ENCODE results near the gene LAMC3. TPM values are rescaled to one million over a fixed set of nuclear protein-coding genes. Genes with fewer than 3 reads are reported as not detected.

LAMC3 gene
- total and polyA plus RNA-seq, 9 of the 15 experiments (the other 6 are each of a cell fraction or from before 2014, with no cell fraction given) = 0.10 TPM; not detected in 8

- no peak for FAIRE-seq
- BruUV-seq (replicated peaks) = no TSS peak
- TF ChIP-seq, protein P1, sequence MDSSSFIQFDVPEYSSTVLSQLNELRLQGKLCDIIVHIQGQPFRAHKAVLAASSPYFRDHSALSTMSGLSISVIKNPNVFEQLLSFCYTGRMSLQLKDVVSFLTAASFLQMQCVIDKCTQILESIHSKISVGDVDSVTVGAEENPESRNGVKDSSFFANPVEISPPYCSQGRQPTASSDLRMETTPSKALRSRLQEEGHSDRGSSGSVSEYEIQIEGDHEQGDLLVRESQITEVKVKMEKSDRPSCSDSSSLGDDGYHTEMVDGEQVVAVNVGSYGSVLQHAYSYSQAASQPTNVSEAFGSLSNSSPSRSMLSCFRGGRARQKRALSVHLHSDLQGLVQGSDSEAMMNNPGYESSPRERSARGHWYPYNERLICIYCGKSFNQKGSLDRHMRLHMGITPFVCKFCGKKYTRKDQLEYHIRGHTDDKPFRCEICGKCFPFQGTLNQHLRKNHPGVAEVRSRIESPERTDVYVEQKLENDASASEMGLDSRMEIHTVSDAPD (CRISPR knock-in tag; IDR thresholded peaks at IDR 0.05) = no peak
- TF ChIP-seq XRCC3 (IDR thresholded peaks at IDR 0.05) (no peak), ZNF449 (CRISPR knock-in tag; IDR thresholded peaks at IDR 0.05) (no peak), CXXC5 (CRISPR knock-in tag; IDR thresholded peaks at IDR 0.05) (no peak), TRIM24 (IDR thresholded peaks at IDR 0.05) (no peak), PTRF (tag; IDR thresholded peaks at IDR 0.05) (no peak), RAD21 (CRISPR knock-in tag; conservative IDR thresholded peaks at IDR 0.05 in 1 of 2, IDR thresholded peaks at IDR 0.05 in 1 of 2) (no peak), BDP1 (IDR thresholded peaks at IDR 0.05; ENCODE audit: insufficient read depth, insufficient read length) (no peak), CEBPB (tag; IDR thresholded peaks at IDR 0.05) (no peak)
- TF ChIP-seq, protein P2, sequence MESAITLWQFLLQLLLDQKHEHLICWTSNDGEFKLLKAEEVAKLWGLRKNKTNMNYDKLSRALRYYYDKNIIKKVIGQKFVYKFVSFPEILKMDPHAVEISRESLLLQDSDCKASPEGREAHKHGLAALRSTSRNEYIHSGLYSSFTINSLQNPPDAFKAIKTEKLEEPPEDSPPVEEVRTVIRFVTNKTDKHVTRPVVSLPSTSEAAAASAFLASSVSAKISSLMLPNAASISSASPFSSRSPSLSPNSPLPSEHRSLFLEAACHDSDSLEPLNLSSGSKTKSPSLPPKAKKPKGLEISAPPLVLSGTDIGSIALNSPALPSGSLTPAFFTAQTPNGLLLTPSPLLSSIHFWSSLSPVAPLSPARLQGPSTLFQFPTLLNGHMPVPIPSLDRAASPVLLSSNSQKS (CRISPR knock-in tag; IDR thresholded peaks at IDR 0.05) = no peak
- TF ChIP-seq, protein P3, sequence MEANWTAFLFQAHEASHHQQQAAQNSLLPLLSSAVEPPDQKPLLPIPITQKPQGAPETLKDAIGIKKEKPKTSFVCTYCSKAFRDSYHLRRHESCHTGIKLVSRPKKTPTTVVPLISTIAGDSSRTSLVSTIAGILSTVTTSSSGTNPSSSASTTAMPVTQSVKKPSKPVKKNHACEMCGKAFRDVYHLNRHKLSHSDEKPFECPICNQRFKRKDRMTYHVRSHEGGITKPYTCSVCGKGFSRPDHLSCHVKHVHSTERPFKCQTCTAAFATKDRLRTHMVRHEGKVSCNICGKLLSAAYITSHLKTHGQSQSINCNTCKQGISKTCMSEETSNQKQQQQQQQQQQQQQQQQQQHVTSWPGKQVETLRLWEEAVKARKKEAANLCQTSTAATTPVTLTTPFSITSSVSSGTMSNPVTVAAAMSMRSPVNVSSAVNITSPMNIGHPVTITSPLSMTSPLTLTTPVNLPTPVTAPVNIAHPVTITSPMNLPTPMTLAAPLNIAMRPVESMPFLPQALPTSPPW (CRISPR knock-in tag; IDR thresholded peaks at IDR 0.05) = no peak
- TF ChIP-seq, protein P4, sequence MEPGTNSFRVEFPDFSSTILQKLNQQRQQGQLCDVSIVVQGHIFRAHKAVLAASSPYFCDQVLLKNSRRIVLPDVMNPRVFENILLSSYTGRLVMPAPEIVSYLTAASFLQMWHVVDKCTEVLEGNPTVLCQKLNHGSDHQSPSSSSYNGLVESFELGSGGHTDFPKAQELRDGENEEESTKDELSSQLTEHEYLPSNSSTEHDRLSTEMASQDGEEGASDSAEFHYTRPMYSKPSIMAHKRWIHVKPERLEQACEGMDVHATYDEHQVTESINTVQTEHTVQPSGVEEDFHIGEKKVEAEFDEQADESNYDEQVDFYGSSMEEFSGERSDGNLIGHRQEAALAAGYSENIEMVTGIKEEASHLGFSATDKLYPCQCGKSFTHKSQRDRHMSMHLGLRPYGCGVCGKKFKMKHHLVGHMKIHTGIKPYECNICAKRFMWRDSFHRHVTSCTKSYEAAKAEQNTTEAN (CRISPR knock-in tag; IDR thresholded peaks at IDR 0.05) = no peak
- TF ChIP-seq, protein P5, sequence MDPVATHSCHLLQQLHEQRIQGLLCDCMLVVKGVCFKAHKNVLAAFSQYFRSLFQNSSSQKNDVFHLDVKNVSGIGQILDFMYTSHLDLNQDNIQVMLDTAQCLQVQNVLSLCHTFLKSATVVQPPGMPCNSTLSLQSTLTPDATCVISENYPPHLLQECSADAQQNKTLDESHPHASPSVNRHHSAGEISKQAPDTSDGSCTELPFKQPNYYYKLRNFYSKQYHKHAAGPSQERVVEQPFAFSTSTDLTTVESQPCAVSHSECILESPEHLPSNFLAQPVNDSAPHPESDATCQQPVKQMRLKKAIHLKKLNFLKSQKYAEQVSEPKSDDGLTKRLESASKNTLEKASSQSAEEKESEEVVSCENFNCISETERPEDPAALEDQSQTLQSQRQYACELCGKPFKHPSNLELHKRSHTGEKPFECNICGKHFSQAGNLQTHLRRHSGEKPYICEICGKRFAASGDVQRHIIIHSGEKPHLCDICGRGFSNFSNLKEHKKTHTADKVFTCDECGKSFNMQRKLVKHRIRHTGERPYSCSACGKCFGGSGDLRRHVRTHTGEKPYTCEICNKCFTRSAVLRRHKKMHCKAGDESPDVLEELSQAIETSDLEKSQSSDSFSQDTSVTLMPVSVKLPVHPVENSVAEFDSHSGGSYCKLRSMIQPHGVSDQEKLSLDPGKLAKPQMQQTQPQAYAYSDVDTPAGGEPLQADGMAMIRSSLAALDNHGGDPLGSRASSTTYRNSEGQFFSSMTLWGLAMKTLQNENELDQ (CRISPR knock-in tag; IDR thresholded peaks at IDR 0.05; ENCODE audit: borderline replicate concordance) = no peak
These were observed 72.9 kb downstream of the LAMC3 start for GRCh38 chr9:131081868-131082267.

More at GRCh38 chr9:131081868-131082267, 72.9 kb downstream of the LAMC3 start:
- CTCF ChIA-PET (ENCODE audit: low intra/inter-chr PET ratio) = no interaction called here
- ATAC-seq (peak; percentile 14), DNase-seq (ENCODE audit: extremely low read depth in 1 of 4, low spot score in 3 of 4) (peak in 2 of 4 experiments; percentile 65 to 67)
- H3K4me1 ChIP-seq (replicated peaks in 1 of 2; ENCODE audit: control insufficient read depth in 2 of 2, insufficient read depth in 2 of 2, low read length in 2 of 2) = peaks cover 0 to 18% of the 10 kb centered on the region in 2 experiments; a peak in 2 of 5 replicates
- 2% methylated on average over 9 of the region's 9 CpGs for WGBS (ENCODE audit: insufficient coverage, low coverage, missing lambda C conversion rate)
- H3K36me3 ChIP-seq (ENCODE audit: control insufficient read depth, insufficient read depth, low read length) = no peaks in the 10 kb centered on the region
- H4K20me1 ChIP-seq (replicated peaks; ENCODE audit: control insufficient read depth, insufficient read depth, low read length) = peaks cover 41% of the 10 kb centered on the region
- in situ Hi-C loops (cut with MboI) (no loop called here), intact Hi-C loops (cut with micrococcal nuclease) (no loop called here)
- POLR2A ChIA-PET = interaction anchor here (75.1 to 99.3 kb wide), 2 partner anchors 13 to 15 kb away, joined by 3336 read pairs; partner anchors contain the start of genes AIF1L and NUP214
- no peak overlapping the region for H3K4me3 ChIP-seq
- H2AFZ ChIP-seq (ENCODE audit: low read depth, low read length) = no peak overlapping the region
- H3K27me3 ChIP-seq (ENCODE audit: control insufficient read depth in 2 of 2, insufficient read depth in 2 of 2, low read length in 2 of 2) = peaks cover 84 to 95% of the 10 kb centered on the region in 2 experiments
- H3K4me2 ChIP-seq (ENCODE audit: insufficient read depth, low read length) = no peak overlapping the region
- H3K9me3 ChIP-seq (replicated peaks; ENCODE audit: control insufficient read depth, insufficient read depth, low read depth, low read length) = no peaks in the 10 kb centered on the region
- no peak overlapping the region for H3K27ac ChIP-seq (ENCODE audit: extremely low read depth, low read depth, low read length)
- peaks cover 8% of the 10 kb centered on the region for H3K9me1 ChIP-seq (ENCODE audit: control insufficient read depth, insufficient read depth, low read length)
- peak overlapping the region in 1 of 2 experiments; percentile 39; a peak in 2 of 4 replicates for H3K9ac ChIP-seq (ENCODE audit: insufficient read depth in 1 of 2, low read depth in 2 of 2, low read length in 2 of 2)
- H3K79me2 ChIP-seq (ENCODE audit: control insufficient read depth, insufficient read depth, low read length) = no peaks in the 10 kb centered on the region

Data from K562 (cell line).